Transverse colon (tissue), 3 donors: ENCODE data around the gene MYADML2.

Experiments
- CTCF ChIP-seq, 5 experiments: fragments of 200-600 bp in 3 of 5; fragments of 450-650 bp in 2 of 5; sonication (generic) in 3 of 5; IDR thresholded peaks; 1 replicate in 2 of 5; 2 replicates in 3 of 5; pipeline ENCODE4 v1.5.1; 2016 to 2017; ENCODE audit warnings: antibody characterized with exemption in 5 of 5, inconsistent platforms in 3 of 5, mild to moderate bottlenecking in 2 of 5, moderate library complexity in 1 of 5
- POLR2A ChIP-seq: fragments of 450-650 bp; IDR thresholded peaks from one replicate; pipeline ENCODE4 v1.6.1; 2016; ENCODE audit warnings: antibody characterized with exemption, mild to moderate bottlenecking, moderate library complexity

- TF ChIP-seq CTCF (IDR thresholded peaks at IDR 0.05) (no peak), POLR2A (no peak)
Observed at GRCh38 chr17:81925860-81926450, 21.1 kb downstream of the MYADML2 start.
